22Rv1 (cell line): ENCODE data around the gene MYD88.

Experiments
- CTCF ChIP-seq: fragments of 450-650 bp; IDR thresholded peaks from 2 replicates; pipeline ENCODE4 v1.5.1; 2017; ENCODE audit warnings: mild to moderate bottlenecking
- ZFX ChIP-seq: fragments of 450-650 bp; IDR thresholded peaks from 2 replicates; pipeline ENCODE4 v1.6.1; 2017; ENCODE audit warnings: antibody characterized with exemption, borderline replicate concordance

GRCh38 chr3:38112378-38112761 lies 26.1 kb upstream of the MYD88 start:
- TF ChIP-seq CTCF (no peak), ZFX (no peak)
